OCI-LY1 (cell line): ENCODE data around the gene DUSP22.

ENCODE experiments used
- H2AFZ ChIP-seq: fragments of 200-600 bp; sonication (generic), shearing (Covaris generic); 2 replicates; pipeline ENCODE4 v1.6.0; 2014; ENCODE audit warnings: antibody characterized with exemption, mild to moderate bottlenecking, low read length
- H3F3A ChIP-seq: fragments of 200-600 bp; sonication (generic), shearing (Covaris generic); 2 replicates; pipeline ENCODE4 v1.6.0; 2014; ENCODE audit warnings: mild to moderate bottlenecking, antibody characterized with exemption, low read length, moderate library complexity; ENCODE audit not compliant: insufficient read depth
- H3K27ac ChIP-seq: fragments of 200-600 bp; sonication (generic); 2 replicates; pipeline ENCODE4 v1.5.1; 2014; ENCODE audit warnings: low read length, mixed run types, mild to moderate bottlenecking, low read depth; ENCODE audit not compliant: poor library complexity, severe bottlenecking
- H3K27me3 ChIP-seq: fragments of 200-600 bp; sonication (generic); 2 replicates; pipeline ENCODE4 v1.6.0; 2014; ENCODE audit warnings: antibody characterized with exemption, mild to moderate bottlenecking, low read length, moderate library complexity; ENCODE audit not compliant: insufficient read depth
- H3K36me3 ChIP-seq: fragments of 200-600 bp; sonication (generic); 2 replicates; pipeline ENCODE4 v1.6.1; 2014; ENCODE audit warnings: mild to moderate bottlenecking, antibody characterized with exemption, low read length, moderate library complexity, mixed read lengths; ENCODE audit not compliant: insufficient read depth
- H3K4me1 ChIP-seq: fragments of 200-600 bp; sonication (generic); 2 replicates; pipeline ENCODE4 v1.5.1; 2014; ENCODE audit warnings: mild to moderate bottlenecking, low read length, moderate library complexity; ENCODE audit not compliant: insufficient read depth, severe bottlenecking
- H3K4me2 ChIP-seq: fragments of 200-600 bp; sonication (generic), shearing (Covaris generic); 2 replicates; pipeline ENCODE4 v1.6.1; 2014; ENCODE audit warnings: low read length
- H3K4me3 ChIP-seq: fragments of 200-600 bp; sonication (generic); 2 replicates; pipeline ENCODE4 v1.5.1; 2014; ENCODE audit warnings: low read length, low read depth, mild to moderate bottlenecking, mixed read lengths; ENCODE audit not compliant: poor library complexity, severe bottlenecking
- H3K79me2 ChIP-seq: fragments of 200-600 bp; shearing (Covaris generic); 2 replicates; pipeline ENCODE4 v1.6.1; 2016; ENCODE audit warnings: mixed run types, low read length, mixed read lengths; ENCODE audit not compliant: insufficient read depth
- H3K9ac ChIP-seq: fragments of 200-600 bp; sonication (generic), shearing (Covaris generic); 2 replicates; pipeline ENCODE4 v1.6.1; 2014; ENCODE audit warnings: mild to moderate bottlenecking, low read length, mixed read lengths
- H3K9me2 ChIP-seq: fragments of 200-600 bp; sonication (generic), shearing (Covaris generic); 2 replicates; pipeline ENCODE4 v1.6.1; 2014; ENCODE audit warnings: low read depth, mild to moderate bottlenecking, low read length, mixed read lengths
- H3K9me3 ChIP-seq: fragments of 200-600 bp; shearing (Covaris generic); 2 replicates; pipeline ENCODE4 v1.6.1; 2014; ENCODE audit warnings: low read length, mixed read lengths
- H4K20me1 ChIP-seq: fragments of 200-600 bp; sonication (generic), shearing (Covaris generic); 2 replicates; pipeline ENCODE4 v1.6.0; 2016; ENCODE audit warnings: mild to moderate bottlenecking, low read length; ENCODE audit not compliant: insufficient read depth
- CTCF ChIP-seq: fragments of 200-600 bp; sonication (generic), shearing (Covaris generic); IDR thresholded peaks from 2 replicates; pipeline ENCODE4 v1.5.1; 2017; ENCODE audit warnings: mild to moderate bottlenecking, antibody characterized with exemption, low read length, moderate library complexity, mixed read lengths
- EZH2 ChIP-seq: fragments of 200-600 bp; sonication (generic), shearing (Covaris generic); IDR thresholded peaks from 2 replicates; pipeline ENCODE4 v1.8.0; 2017; ENCODE audit warnings: borderline replicate concordance, mixed run types, mild to moderate bottlenecking, antibody characterized with exemption, low read length, moderate library complexity, mixed read lengths

The DUSP22 gene

GRCh38 chr6:313917-314316, 21.6 kb downstream of the DUSP22 start:
- H3K27me3 ChIP-seq: no peaks in the 10 kb centered on the region
- H3K4me3 ChIP-seq: no peak overlapping the region
- H2AFZ ChIP-seq: no peak overlapping the region
- H4K20me1 ChIP-seq: no peaks in the 10 kb centered on the region
- H3K9ac ChIP-seq: no peak overlapping the region
- H3K79me2 ChIP-seq: no peaks in the 10 kb centered on the region
- no peak overlapping the region for H3K27ac ChIP-seq
- no peaks in the 10 kb centered on the region for H3K9me3 ChIP-seq
- H3F3A ChIP-seq: no peaks in the 10 kb centered on the region
- H3K36me3 ChIP-seq: no peaks in the 10 kb centered on the region; the same call in 1 of the 2 replicates
- H3K9me2 ChIP-seq: no peaks in the 10 kb centered on the region
- TF ChIP-seq EZH2: no peak
- TF ChIP-seq CTCF: no peak
- no peak overlapping the region for H3K4me2 ChIP-seq
- H3K4me1 ChIP-seq: peaks cover 13% of the 10 kb centered on the region

- Histone ChIP-seq H3K36me3 (no peaks in the 10 kb centered on the region; the same call in 1 of the 2 replicates), H3K4me3 (no peak overlapping the region), H2AFZ (no peak overlapping the region), H3K27me3 (no peaks in the 10 kb centered on the region), H3F3A (no peaks in the 10 kb centered on the region), H3K9me2 (no peaks in the 10 kb centered on the region), H3K9me3 (no peaks in the 10 kb centered on the region), H3K4me2 (no peak overlapping the region), H3K79me2 (no peaks in the 10 kb centered on the region), H3K9ac (no peak overlapping the region), H3K27ac (no peak overlapping the region), H4K20me1 (no peaks in the 10 kb centered on the region), H3K4me1 (peaks cover 13% of the 10 kb centered on the region)
- no peak for TF ChIP-seq CTCF
- no peak for TF ChIP-seq EZH2
Measured at GRCh38 chr6:314377-314776, 22.1 kb downstream of the DUSP22 start.

GRCh38 chr6:315226-315625, 22.9 kb downstream of the DUSP22 start:
- H3K4me3 ChIP-seq: no peak overlapping the region
- no peaks in the 10 kb centered on the region for H4K20me1 ChIP-seq
- H3K27me3 ChIP-seq: no peaks in the 10 kb centered on the region
- no peaks in the 10 kb centered on the region for H3K79me2 ChIP-seq
- no peaks in the 10 kb centered on the region; the same call in 1 of the 2 replicates for H3K36me3 ChIP-seq
- peaks cover 13% of the 10 kb centered on the region for H3K4me1 ChIP-seq
- H3K27ac ChIP-seq: no peak overlapping the region
- H2AFZ ChIP-seq: no peak overlapping the region
- H3K9me2 ChIP-seq: no peaks in the 10 kb centered on the region
- no peaks in the 10 kb centered on the region for H3K9me3 ChIP-seq
- no peaks in the 10 kb centered on the region for H3F3A ChIP-seq
- TF ChIP-seq CTCF (no peak), EZH2 (no peak)
- H3K4me2 ChIP-seq: no peak overlapping the region
- H3K9ac ChIP-seq: no peak overlapping the region
